Lung (tissue), 12 donors: ENCODE data around the gene NPSR1. TPM values are rescaled to one million over a fixed set of nuclear protein-coding genes. Genes with fewer than 3 reads are reported as not detected.

ENCODE experiments used
- ATAC-seq: fragments of 200-7000 bp; cut with Tn5 transposase; one replicate; pipeline ENCODE4 v1.9.1; 2020; ENCODE audit warnings: moderate number of reproducible peaks; ENCODE audit not compliant: insufficient read depth, low FRiP score
- DNase-seq, 3 donors: peaks; one replicate each; pipeline ENCODE4 v3.0.0-alpha.2; 2013 to 2017
- H3K27ac ChIP-seq, 2 donors: one replicate each; pipeline ENCODE4 v1.5.1; 2013; ENCODE audit warnings: mild to moderate bottlenecking in 2 of 2, moderate library complexity in 2 of 2, control low read depth in 1 of 2, inconsistent platforms in 1 of 2, low read depth in 1 of 2, low read length in 1 of 2
- H3K27me3 ChIP-seq, 3 donors: one replicate each; pipeline ENCODE4 v1.5.1; 2013; ENCODE audit warnings: low read length in 2 of 3; ENCODE audit not compliant: control insufficient read depth in 3 of 3, insufficient read depth in 3 of 3
- H3K36me3 ChIP-seq, 4 donors: one replicate each; pipeline ENCODE4 v1.5.1; 2013; ENCODE audit warnings: low read length in 4 of 4, mild to moderate bottlenecking in 1 of 4, moderate library complexity in 1 of 4; ENCODE audit not compliant: control insufficient read depth in 4 of 4, insufficient read depth in 4 of 4
- H3K4me1 ChIP-seq, 5 donors: one replicate each; pipeline ENCODE4 v1.5.1; 2013; ENCODE audit warnings: low read length in 5 of 5, mild to moderate bottlenecking in 2 of 5, moderate library complexity in 1 of 5; ENCODE audit not compliant: control insufficient read depth in 5 of 5, insufficient read depth in 5 of 5
- H3K4me3 ChIP-seq: one replicate; pipeline ENCODE4 v1.5.1; 2013; ENCODE audit warnings: mild to moderate bottlenecking, control low read depth, moderate library complexity
- H3K9ac ChIP-seq, 2 donors: one replicate each; pipeline ENCODE4 v1.5.1; 2013; ENCODE audit warnings: low read length in 2 of 2, control low read depth in 1 of 2; ENCODE audit not compliant: insufficient read depth in 1 of 2
- H3K9me3 ChIP-seq, 4 donors: one replicate each; pipeline ENCODE4 v1.5.1; 2013; ENCODE audit warnings: low read length in 3 of 4, mild to moderate bottlenecking in 1 of 4, moderate library complexity in 1 of 4; ENCODE audit not compliant: control insufficient read depth in 4 of 4, insufficient read depth in 3 of 4
- CTCF ChIP-seq: IDR thresholded peaks from 2 replicates; pipeline ENCODE4 v1.5.1; 2012; ENCODE audit warnings: mild to moderate bottlenecking; ENCODE audit errors: control extremely low read depth, extremely low read depth
- WGBS, 2 donors: extraction: QIAGEN DNeasy Blood & Tissue Kit; methylation state at CpG; one replicate each; pipeline ENCODE4 v1.1.7; 2013; 5-methylcytosine and 5-hydroxymethylcytosine counted together
- polyA plus RNA-seq, 2 donors: library from polyadenylated mRNA; stranded (reverse); fragments of 200-250 nt; gene quantifications; one replicate each; pipeline ENCODE4 v1.2.1, GENCODE V29; 2013
- total RNA-seq, 2 donors: library from RNA; depleted of rRNA in 1 of 2; stranded (reverse); fragments of >200 nt in 1 of 2; gene quantifications; one replicate each; pipeline ENCODE4 v1.2.1, GENCODE V29; 2014 to 2021
- donor health status: control.
- donor health status: control.
- donor health status: Bipolar disorder and iron deficiency.
- donor health status: healthy.
- donor health status: DM: yes; HTN: yes; CAD: no.

The NPSR1 gene
- total and polyA plus RNA-seq, 4 donors: not detected

GRCh38 chr7:34653787-34654186, 4.2 kb upstream of the NPSR1 start:
- no peak for TF ChIP-seq CTCF
- no peak overlapping the region for H3K4me3 ChIP-seq
- H3K4me1 ChIP-seq: no peaks in the 10 kb centered on the region
- no peaks in the 10 kb centered on the region for H3K9me3 ChIP-seq
- H3K9ac ChIP-seq: no peak overlapping the region
- no peak for ATAC-seq
- no peaks in the 10 kb centered on the region for H3K27me3 ChIP-seq
- 95 to 96% methylated on average over 1 of the region's 1 CpG for WGBS, 2 donors
- no peak for DNase-seq
- no peak overlapping the region for H3K27ac ChIP-seq
- H3K36me3 ChIP-seq: no peaks in the 10 kb centered on the region

- H3K27ac ChIP-seq: no peak overlapping the region
- DNase-seq (no peak), ATAC-seq (no peak)
- WGBS, 2 donors: 83 to 88% methylated on average over 1 of the region's 1 CpG
- H3K27me3 ChIP-seq: no peaks in the 10 kb centered on the region
- H3K9ac ChIP-seq: no peak overlapping the region
- no peaks in the 10 kb centered on the region for H3K36me3 ChIP-seq
- no peaks in the 10 kb centered on the region for H3K4me1 ChIP-seq
- TF ChIP-seq CTCF: no peak
- no peaks in the 10 kb centered on the region for H3K9me3 ChIP-seq
- no peak overlapping the region for H3K4me3 ChIP-seq
Observed at GRCh38 chr7:34655384-34655783, 2.6 kb upstream of the NPSR1 start.

- H3K36me3 ChIP-seq: no peaks in the 10 kb centered on the region
- H3K27me3 ChIP-seq: no peaks in the 10 kb centered on the region
- no peak for DNase-seq
- TF ChIP-seq CTCF: no peak
- H3K4me3 ChIP-seq: no peak overlapping the region
- H3K9me3 ChIP-seq: peaks cover 0 to under 1% (median 0%) of the 10 kb centered on the region in 4 donors
- WGBS, 2 donors: 87 to 91% methylated on average over 2 of the region's 2 CpGs
- no peaks in the 10 kb centered on the region for H3K4me1 ChIP-seq
- no peak for ATAC-seq
- no peak overlapping the region for H3K9ac ChIP-seq
- no peak overlapping the region for H3K27ac ChIP-seq
Observed at GRCh38 chr7:34656041-34656440, 2.0 kb upstream of the NPSR1 start.

- 40 to 48% methylated on average over 3 of the region's 3 CpGs for WGBS, 2 donors
- ATAC-seq (no peak), DNase-seq (no peak)
- peaks cover 0 to 4% (median 0%) of the 10 kb centered on the region in 4 donors for H3K9me3 ChIP-seq
- H3K27me3 ChIP-seq: no peaks in the 10 kb centered on the region
- no peaks in the 10 kb centered on the region for H3K36me3 ChIP-seq
- H3K27ac ChIP-seq: no peak overlapping the region
- TF ChIP-seq CTCF: no peak
- H3K9ac ChIP-seq: no peak overlapping the region
- H3K4me3 ChIP-seq: no peak overlapping the region
- H3K4me1 ChIP-seq: no peaks in the 10 kb centered on the region
Observed at GRCh38 chr7:34659472-34660075, 1.6 kb downstream of the NPSR1 start.
